ENCODE measurements around the gene KRTAP5-9.
A peak's percentile ranks its signal among the peaks of the same experiment; 100 is the strongest.
"Not testable (repeated sequence)": the region's sequence is repeated elsewhere in the genome, so short reads cannot be mapped to it uniquely, and the experiment has no call there.

KRTAP5-9 gene

GRCh38 chr11:71534711-71535608 lies 13.3 kb upstream of the KRTAP5-9 start:
- DNase-seq: not testable (repeated sequence)

- no peak for DNase-seq
Observed at GRCh38 chr11:71535825-71536224, 12.4 kb upstream of the KRTAP5-9 start.

GRCh38 chr11:71537537-71537936 lies 10.7 kb upstream of the KRTAP5-9 start:
- DNase-seq: no peak

- not testable (repeated sequence) for DNase-seq
Observed at GRCh38 chr11:71537977-71538665, 10.1 kb upstream of the KRTAP5-9 start, which contains the start of gene KRTAP5-8. Gene KRTAP5-8, plus strand, starts transcription at chr11:71538025. Its CDS starts 31 bp downstream, at chr11:71538056.

GRCh38 chr11:71538666-71538990 lies 9.6 kb upstream of the KRTAP5-9 start:
- no peak for DNase-seq

GRCh38 chr11:71539017-71539416 lies 9.2 kb upstream of the KRTAP5-9 start:
- DNase-seq: no peak

- DNase-seq: not testable (repeated sequence)
Observed at GRCh38 chr11:71539971-71540370, 8.2 kb upstream of the KRTAP5-9 start.

- not testable (repeated sequence) for DNase-seq
Observed at GRCh38 chr11:71540521-71541304, 7.5 kb upstream of the KRTAP5-9 start.

- no peak for DNase-seq
Observed at GRCh38 chr11:71542382-71542781, 5.8 kb upstream of the KRTAP5-9 start.

- DNase-seq: peak; percentile 26
Observed at GRCh38 chr11:71542879-71543777, 5.1 kb upstream of the KRTAP5-9 start.

GRCh38 chr11:71543866-71544265 lies 4.4 kb upstream of the KRTAP5-9 start:
- peak; percentile 5 for DNase-seq

GRCh38 chr11:71544525-71545214 lies 3.5 kb upstream of the KRTAP5-9 start:
- no peak for DNase-seq

- no peak for DNase-seq
Observed at GRCh38 chr11:71545405-71545966, 2.7 kb upstream of the KRTAP5-9 start.

- DNase-seq: no peak
Observed at GRCh38 chr11:71548716-71549151, 514 bp downstream of the KRTAP5-9 start.

GRCh38 chr11:71551711-71552110 lies 3.5 kb downstream of the KRTAP5-9 start:
- DNase-seq: no peak

- DNase-seq: no peak
Observed at GRCh38 chr11:71554996-71555395, 6.8 kb downstream of the KRTAP5-9 start.

- no peak for DNase-seq
Observed at GRCh38 chr11:71555508-71555907, 7.3 kb downstream of the KRTAP5-9 start.

GRCh38 chr11:71556018-71556417 lies 7.8 kb downstream of the KRTAP5-9 start:
- DNase-seq: no peak

GRCh38 chr11:71557257-71557656 lies 9.0 kb downstream of the KRTAP5-9 start:
- no peak for DNase-seq

- no peak for DNase-seq
Observed at GRCh38 chr11:71558996-71559395, 10.8 kb downstream of the KRTAP5-9 start.

- no peak for DNase-seq
Observed at GRCh38 chr11:71562120-71562519, 13.9 kb downstream of the KRTAP5-9 start.

Data from stimulated activated CD4-positive, alpha-beta T cell treated with anti-CD3 and anti-CD28 coated beads, Interleukin-15, amount 100 ng/mL, for 24 hours (primary cell).